T-helper 2 cell treated with Interferon-gamma antibody and Interleukin-4, amounts not matched to agents 5 μg/mL and 100 μg/mL, for 36 hours (primary cell): ENCODE results near the gene BANK1.

Experiments
- DNase-seq: peaks from one replicate; pipeline ENCODE4 v3.0.0; 2021; ENCODE audit warnings: low spot score
- H3K27ac Mint-ChIP-seq: one replicate; pipeline ENCODE4 v1.8.0; 2021; ENCODE audit warnings: mild to moderate bottlenecking, mixed read lengths
- H3K27me3 Mint-ChIP-seq: one replicate; pipeline ENCODE4 v1.8.0; 2021; ENCODE audit warnings: low read depth, mixed read lengths
- H3K36me3 Mint-ChIP-seq: one replicate; pipeline ENCODE4 v1.8.0; 2021; ENCODE audit warnings: low read depth, mixed read lengths
- H3K4me1 Mint-ChIP-seq: one replicate; pipeline ENCODE4 v1.8.0; 2021; ENCODE audit warnings: low read depth, mixed read lengths
- H3K4me3 Mint-ChIP-seq: one replicate; pipeline ENCODE4 v1.8.0; 2022; ENCODE audit warnings: mild to moderate bottlenecking, moderate library complexity, mixed read lengths
- H3K9me3 Mint-ChIP-seq: one replicate; pipeline ENCODE4 v1.8.0; 2021; ENCODE audit warnings: mixed read lengths

The BANK1 gene

GRCh38 chr4:101792056-101792590 lies 1.6 kb downstream of the BANK1 start:
- Mint-ChIP-seq H3K36me3 (no peaks in the 10 kb centered on the region), H3K27ac (no peak overlapping the region), H3K4me3 (no peak overlapping the region), H3K27me3 (peaks cover 66% of the 10 kb centered on the region), H3K4me1 (peaks cover 13% of the 10 kb centered on the region), H3K9me3 (no peaks in the 10 kb centered on the region)
- no peak for DNase-seq

GRCh38 chr4:101793397-101793796 lies 2.9 kb downstream of the BANK1 start:
- no peak for DNase-seq
- Mint-ChIP-seq H3K36me3 (no peaks in the 10 kb centered on the region), H3K27ac (no peak overlapping the region), H3K27me3 (peaks cover 65% of the 10 kb centered on the region), H3K4me1 (peaks cover 13% of the 10 kb centered on the region), H3K4me3 (no peak overlapping the region), H3K9me3 (no peaks in the 10 kb centered on the region)

- Mint-ChIP-seq H3K9me3 (no peaks in the 10 kb centered on the region), H3K27ac (no peak overlapping the region), H3K27me3 (peaks cover 61% of the 10 kb centered on the region), H3K4me1 (peaks cover 16% of the 10 kb centered on the region), H3K36me3 (no peaks in the 10 kb centered on the region), H3K4me3 (no peak overlapping the region)
- DNase-seq: no peak
Measured at GRCh38 chr4:101794806-101795205, 4.3 kb downstream of the BANK1 start.

- peaks cover 57% of the 10 kb centered on the region for H3K27me3 Mint-ChIP-seq
- H3K27ac Mint-ChIP-seq: no peak overlapping the region
- H3K36me3 Mint-ChIP-seq: no peaks in the 10 kb centered on the region
- no peak overlapping the region for H3K4me3 Mint-ChIP-seq
- H3K9me3 Mint-ChIP-seq: no peaks in the 10 kb centered on the region
- H3K4me1 Mint-ChIP-seq: peaks cover 12% of the 10 kb centered on the region
- DNase-seq: no peak
Measured at GRCh38 chr4:101795704-101796103, 5.2 kb downstream of the BANK1 start.

GRCh38 chr4:101801958-101802357 lies 11.4 kb downstream of the BANK1 start:
- no peak for DNase-seq
- no peak overlapping the region for H3K4me3 Mint-ChIP-seq
- H3K27me3 Mint-ChIP-seq: peaks cover 19% of the 10 kb centered on the region
- H3K4me1 Mint-ChIP-seq: peaks cover 8% of the 10 kb centered on the region
- H3K27ac Mint-ChIP-seq: no peak overlapping the region
- H3K9me3 Mint-ChIP-seq: no peaks in the 10 kb centered on the region
- no peaks in the 10 kb centered on the region for H3K36me3 Mint-ChIP-seq

GRCh38 chr4:101806914-101807313 lies 16.4 kb downstream of the BANK1 start:
- Mint-ChIP-seq H3K4me3 (no peak overlapping the region), H3K27me3 (peaks cover 7% of the 10 kb centered on the region), H3K36me3 (no peaks in the 10 kb centered on the region), H3K9me3 (no peaks in the 10 kb centered on the region), H3K27ac (no peak overlapping the region), H3K4me1 (peaks cover 4% of the 10 kb centered on the region)
- DNase-seq: no peak

- Mint-ChIP-seq H3K36me3 (no peaks in the 10 kb centered on the region), H3K9me3 (no peaks in the 10 kb centered on the region), H3K4me3 (no peak overlapping the region), H3K27ac (no peak overlapping the region), H3K4me1 (no peaks in the 10 kb centered on the region), H3K27me3 (peaks cover 7% of the 10 kb centered on the region)
- no peak for DNase-seq
Measured at GRCh38 chr4:101807351-101807750, 16.8 kb downstream of the BANK1 start.

GRCh38 chr4:101813604-101814003 lies 23.1 kb downstream of the BANK1 start:
- no peak for DNase-seq
- peaks cover 2% of the 10 kb centered on the region for H3K27me3 Mint-ChIP-seq
- no peaks in the 10 kb centered on the region for H3K9me3 Mint-ChIP-seq
- H3K27ac Mint-ChIP-seq: no peak overlapping the region
- H3K36me3 Mint-ChIP-seq: no peaks in the 10 kb centered on the region
- no peaks in the 10 kb centered on the region for H3K4me1 Mint-ChIP-seq
- H3K4me3 Mint-ChIP-seq: no peak overlapping the region

GRCh38 chr4:101818362-101818761 lies 27.8 kb downstream of the BANK1 start:
- H3K27me3 Mint-ChIP-seq: no peaks in the 10 kb centered on the region
- no peak overlapping the region for H3K27ac Mint-ChIP-seq
- no peak for DNase-seq
- H3K4me1 Mint-ChIP-seq: no peaks in the 10 kb centered on the region
- H3K9me3 Mint-ChIP-seq: no peaks in the 10 kb centered on the region
- H3K4me3 Mint-ChIP-seq: no peak overlapping the region
- H3K36me3 Mint-ChIP-seq: no peaks in the 10 kb centered on the region

GRCh38 chr4:101823864-101824263 lies 33.3 kb downstream of the BANK1 start:
- Mint-ChIP-seq H3K4me1 (no peaks in the 10 kb centered on the region), H3K4me3 (no peak overlapping the region), H3K27ac (no peak overlapping the region)

GRCh38 chr4:101824500-101824899 lies 34.0 kb downstream of the BANK1 start:
- Mint-ChIP-seq H3K4me1 (no peaks in the 10 kb centered on the region), H3K27ac (no peak overlapping the region), H3K9me3 (no peaks in the 10 kb centered on the region), H3K4me3 (no peak overlapping the region), H3K36me3 (no peaks in the 10 kb centered on the region), H3K27me3 (no peaks in the 10 kb centered on the region)
- no peak for DNase-seq

More at GRCh38 chr4:101823864-101824263, 33.3 kb downstream of the BANK1 start:
- Mint-ChIP-seq H3K9me3 (no peaks in the 10 kb centered on the region), H3K36me3 (no peaks in the 10 kb centered on the region), H3K27me3 (no peaks in the 10 kb centered on the region)
- DNase-seq: no peak

- H3K4me1 Mint-ChIP-seq: no peaks in the 10 kb centered on the region
- H3K9me3 Mint-ChIP-seq: no peaks in the 10 kb centered on the region
- DNase-seq: no peak
- no peaks in the 10 kb centered on the region for H3K27me3 Mint-ChIP-seq
- no peak overlapping the region for H3K4me3 Mint-ChIP-seq
- no peaks in the 10 kb centered on the region for H3K36me3 Mint-ChIP-seq
- no peak overlapping the region for H3K27ac Mint-ChIP-seq
Measured at GRCh38 chr4:101825953-101826352, 35.4 kb downstream of the BANK1 start.

GRCh38 chr4:101831816-101832215 lies 41.3 kb downstream of the BANK1 start:
- H3K9me3 Mint-ChIP-seq: no peaks in the 10 kb centered on the region
- H3K27ac Mint-ChIP-seq: no peak overlapping the region
- no peak overlapping the region for H3K4me3 Mint-ChIP-seq
- no peaks in the 10 kb centered on the region for H3K36me3 Mint-ChIP-seq
- H3K4me1 Mint-ChIP-seq: no peaks in the 10 kb centered on the region
- no peak for DNase-seq
- peaks cover 4% of the 10 kb centered on the region for H3K27me3 Mint-ChIP-seq

GRCh38 chr4:101833480-101833879 lies 43.0 kb downstream of the BANK1 start:
- peaks cover 4% of the 10 kb centered on the region for H3K27me3 Mint-ChIP-seq
- no peak overlapping the region for H3K27ac Mint-ChIP-seq
- no peaks in the 10 kb centered on the region for H3K9me3 Mint-ChIP-seq
- no peak overlapping the region for H3K4me3 Mint-ChIP-seq
- H3K36me3 Mint-ChIP-seq: no peaks in the 10 kb centered on the region
- DNase-seq: no peak
- no peaks in the 10 kb centered on the region for H3K4me1 Mint-ChIP-seq

- DNase-seq: no peak
- no peaks in the 10 kb centered on the region for H3K4me1 Mint-ChIP-seq
- H3K9me3 Mint-ChIP-seq: no peaks in the 10 kb centered on the region
- no peak overlapping the region for H3K27ac Mint-ChIP-seq
- H3K4me3 Mint-ChIP-seq: no peak overlapping the region
- H3K27me3 Mint-ChIP-seq: peaks cover 4% of the 10 kb centered on the region
- H3K36me3 Mint-ChIP-seq: no peaks in the 10 kb centered on the region
Measured at GRCh38 chr4:101835121-101835904, 44.8 kb downstream of the BANK1 start.
